K562 (cell line): Measurements from ENCODE around the gene DYRK1A. TPM values are rescaled to one million over a fixed set of nuclear protein-coding genes. Genes with fewer than 3 reads are reported as not detected.

ENCODE experiments used
- ZNF318 ChIP-seq, 2 experiments: fragments of 450-650 bp; IDR thresholded peaks; 2 replicates each; pipeline ENCODE4 v1.6.1; 2016; ENCODE audit warnings: mild to moderate bottlenecking in 2 of 2, borderline replicate concordance in 1 of 2, low read depth in 1 of 2, moderate library complexity in 1 of 2
- polyA plus RNA-seq, 8 experiments: library from polyadenylated mRNA; depleted of rRNA in 4 of 8; stranded (reverse) in 5 of 8; unstranded in 3 of 8; fragments of >200 nt; fragmentation: Nextera tagmentation in 2 of 8; fragmentation: Illumina TruSeq in 1 of 8; extraction: Ambion mirVana in 2 of 8; extraction: Trizol in 1 of 8; gene quantifications; 2 replicates each; pipeline versions ENCODE4 v1.2.1 to v1.2.3, GENCODE V29; 2011 to 2014; ENCODE audit warnings: inconsistent platforms in 1 of 8, missing spikeins in 1 of 8
- total RNA-seq, 7 experiments: library from RNA; depleted of rRNA in 6 of 7; stranded (reverse); fragments of >200 nt in 6 of 7; fragmentation: Illumina TruSeq in 2 of 7; extraction: Trizol in 2 of 7; gene quantifications; 2 replicates each; pipeline versions ENCODE4 v1.2.1 to v1.2.3, GENCODE V29; 2011 to 2021; ENCODE audit warnings: low replicate concordance in 1 of 7
- TF ChIP-seq, protein P1 (sequence below): sonication (generic); formaldehyde crosslinking; IDR thresholded peaks from 2 replicates; pipeline ENCODE4 v1.9.0; 2022; ENCODE audit warnings: mild to moderate bottlenecking, missing genetic modification reagents

Gene DYRK1A
- total and polyA plus RNA-seq, 9 of the 15 experiments (the other 6 are each of a cell fraction or from before 2014, with no cell fraction given): 3.7 to 64.8 (median 42.3) TPM

GRCh38 chr21:37384416-37384815 lies 17.8 kb downstream of the DYRK1A start (continued):
- no peak for TF ChIP-seq ZNF318 (IDR thresholded peaks at IDR 0.05; ENCODE audit: borderline replicate concordance in 1 of 2, low read depth in 1 of 2)
- TF ChIP-seq, protein P1, sequence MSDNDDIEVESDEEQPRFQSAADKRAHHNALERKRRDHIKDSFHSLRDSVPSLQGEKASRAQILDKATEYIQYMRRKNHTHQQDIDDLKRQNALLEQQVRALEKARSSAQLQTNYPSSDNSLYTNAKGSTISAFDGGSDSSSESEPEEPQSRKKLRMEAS (CRISPR knock-in tag): no peak
